Stimulated activated memory B cell treated with anti-CD40 and anti-IgM and Interleukin-4, amounts not matched to agents 10 μg/mL and 1 μg/mL and 100 μg/mL, for 72 hours (primary cell): ENCODE measurements around the gene KBTBD6.
"Not testable (repeated sequence)": the region's sequence is repeated elsewhere in the genome, so short reads cannot be mapped to it uniquely, and the experiment has no call there.

Experiments used
- ATAC-seq: fragments of 150-1000 bp; cut with Tn5 transposase; 2 replicates; pipeline ENCODE4 v1.10.0; 2021
- H3K27ac Mint-ChIP-seq: one replicate; pipeline ENCODE4 v1.8.0; 2022; ENCODE audit warnings: mild to moderate bottlenecking, mixed read lengths
- H3K27me3 Mint-ChIP-seq: one replicate; pipeline ENCODE4 v1.8.0; 2022; ENCODE audit warnings: mixed read lengths
- H3K36me3 Mint-ChIP-seq: one replicate; pipeline ENCODE4 v1.8.0; 2022; ENCODE audit warnings: mixed read lengths
- H3K4me1 Mint-ChIP-seq: one replicate; pipeline ENCODE4 v1.8.0; 2022; ENCODE audit warnings: mixed read lengths
- H3K4me3 Mint-ChIP-seq: one replicate; pipeline ENCODE4 v1.8.0; 2022; ENCODE audit warnings: mild to moderate bottlenecking, moderate library complexity, mixed read lengths
- H3K9me3 Mint-ChIP-seq: one replicate; pipeline ENCODE4 v1.8.0; 2022; ENCODE audit warnings: mixed read lengths

The KBTBD6 gene

GRCh38 chr13:41107104-41107571 is 25.5 kb downstream of the KBTBD6 start:
- no peak for ATAC-seq
- no peaks in the 10 kb centered on the region for H3K27me3 Mint-ChIP-seq

GRCh38 chr13:41099986-41100385 is 32.6 kb downstream of the KBTBD6 start:
- Mint-ChIP-seq H3K27ac (no peak overlapping the region), H3K4me1 (no peaks in the 10 kb centered on the region), H3K36me3 (no peaks in the 10 kb centered on the region), H3K4me3 (no peak overlapping the region), H3K27me3 (no peaks in the 10 kb centered on the region), H3K9me3 (peaks cover 2% of the 10 kb centered on the region)
- ATAC-seq, result no peak

More at GRCh38 chr13:41107104-41107571, 25.5 kb downstream of the KBTBD6 start:
- Mint-ChIP-seq H3K27ac (no peak overlapping the region), H3K36me3 (no peaks in the 10 kb centered on the region), H3K4me1 (no peaks in the 10 kb centered on the region), H3K9me3 (no peaks in the 10 kb centered on the region), H3K4me3 (no peak overlapping the region)

- H3K9me3 Mint-ChIP-seq, result peaks cover 2% of the 10 kb centered on the region
- H3K36me3 Mint-ChIP-seq, result no peaks in the 10 kb centered on the region
- no peak overlapping the region for H3K27ac Mint-ChIP-seq
- ATAC-seq, result no peak
- H3K27me3 Mint-ChIP-seq, result no peaks in the 10 kb centered on the region
- no peaks in the 10 kb centered on the region for H3K4me1 Mint-ChIP-seq
- no peak overlapping the region for H3K4me3 Mint-ChIP-seq
These were observed 33.8 kb downstream of the KBTBD6 start for GRCh38 chr13:41098761-41099160.

- H3K4me3 Mint-ChIP-seq, ATAC-seq, H3K4me1 Mint-ChIP-seq, H3K27me3 Mint-ChIP-seq, H3K9me3 Mint-ChIP-seq, H3K36me3 Mint-ChIP-seq, H3K27ac Mint-ChIP-seq: not testable (repeated sequence)
These were observed 36.9 kb downstream of the KBTBD6 start for GRCh38 chr13:41095681-41096080.

GRCh38 chr13:41085961-41086585 is 46.5 kb downstream of the KBTBD6 start:
- no peak overlapping the region for H3K4me3 Mint-ChIP-seq
- H3K27ac Mint-ChIP-seq, result no peak overlapping the region
- H3K36me3 Mint-ChIP-seq, result peaks cover 30% of the 10 kb centered on the region
- no peak for ATAC-seq
- H3K9me3 Mint-ChIP-seq, result no peaks in the 10 kb centered on the region
- no peaks in the 10 kb centered on the region for H3K27me3 Mint-ChIP-seq
- H3K4me1 Mint-ChIP-seq, result peaks cover 7% of the 10 kb centered on the region

GRCh38 chr13:41079725-41080124 is 52.9 kb downstream of the KBTBD6 start:
- Mint-ChIP-seq H3K4me1 (no peaks in the 10 kb centered on the region), H3K36me3 (peaks cover 58% of the 10 kb centered on the region), H3K9me3 (no peaks in the 10 kb centered on the region), H3K27ac (no peak overlapping the region), H3K27me3 (no peaks in the 10 kb centered on the region), H3K4me3 (no peak overlapping the region)
- ATAC-seq, result no peak
